K562 (cell line): ENCODE measurements around the gene EFS.

Experiments used
- ARHGAP35 ChIP-seq: fragments of 450-650 bp; IDR thresholded peaks from 2 replicates; pipeline ENCODE4 v1.6.1; 2018; ENCODE audit not compliant: partially characterized antibody
- CTCF ChIP-seq, 3 experiments: IDR thresholded peaks in 2 of 3; conservative IDR thresholded peaks in 1 of 3; 2 replicates each; pipeline ENCODE4 v1.5.1; 2011 to 2012; ENCODE audit warnings: low read length in 3 of 3, mild to moderate bottlenecking in 3 of 3, control low read depth in 2 of 3, improper control_type of control experiment in 1 of 3, inconsistent platforms in 1 of 3, low read depth in 1 of 3, mixed read lengths in 1 of 3, moderate library complexity in 1 of 3; ENCODE audit not compliant: insufficient read depth in 2 of 3
- HNRNPK ChIP-seq: fragments of 200-400 bp; formaldehyde crosslinking; IDR thresholded peaks from one replicate; pipeline ENCODE4 v1.6.1; 2018; ENCODE audit warnings: mild to moderate bottlenecking, low read depth, low read length; ENCODE audit not compliant: poor library complexity, severe bottlenecking
- HNRNPL ChIP-seq: fragments of 200-400 bp; formaldehyde crosslinking; IDR thresholded peaks from 2 replicates; pipeline ENCODE4 v1.6.1; 2017; ENCODE audit warnings: low read depth, mild to moderate bottlenecking, low read length

GRCh38 chr14:23358553-23359166 lies 6.3 kb downstream of the EFS start:
- TF ChIP-seq HNRNPK (no peak), ARHGAP35 (no peak), HNRNPL (no peak), CTCF (IDR thresholded peaks at IDR 0.05 in 2 of 3, conservative IDR thresholded peaks at IDR 0.05 in 1 of 3; ENCODE audit: insufficient read depth in 2 of 3, low read depth in 1 of 3, low read length in 3 of 3) (no peak)
